Heart left ventricle (tissue), 13 donors: ENCODE data around the gene KRTAP9-2.

Experiments used
- CTCF ChIP-seq, 12 donors: fragments of 200-600 bp; sonication (generic) in 4 of 12; IDR thresholded peaks; one replicate each; pipeline versions ENCODE4 v1.5.0 to v1.8.0; 2018 to 2022; ENCODE audit warnings: antibody characterized with exemption in 12 of 12, mild to moderate bottlenecking in 5 of 12
- POLR2A ChIP-seq, 2 donors: fragments of 450-650 bp; IDR thresholded peaks; one replicate each; pipeline ENCODE4 v1.6.1; 2017; ENCODE audit warnings: antibody characterized with exemption in 2 of 2, mild to moderate bottlenecking in 2 of 2, moderate library complexity in 2 of 2
- donor health status: ischemic (EF 13 %, LVEDD 7.1; RV severe dilation, severe dysfunction).
- donor health status: DM: no; HTN: yes; CAD: no.
- donor health status: DM: no; HTN: no; CAD: no.
- donor health status: ischemic (EF 25% LVEDD 6.9; RV normal size, moderate dysfunction).
- donor health status: ischemic (EF 25% LVEDD 5.7; RV mildly dilated, moderate dysfunction).
- donor health status: ischemic (EF 35%, LVEDD 5.7; RV mildly dilated, moderate dysfunction).
- donor health status: nonischemic (EF 11% LVEDD 7.7; RV severe dilation, severe dysfunction).
- donor health status: DM: yes; HTN: yes; CAD: no.
- donor health status: PGD.
- donor health status: ischemic (EF 29% LVEDD 5.4; RV normal size, mild dysfunction).
- donor health status: nonischemic (EF 23%, LVEDD 6.1; RV moderate dilation, normal function).

- TF ChIP-seq CTCF (IDR thresholded peaks at IDR 0.05) (no peak), POLR2A (IDR thresholded peaks at IDR 0.05) (no peak)
Measured at GRCh38 chr17:41263212-41263611, 36.8 kb downstream of the KRTAP9-2 start.
